ENCODE data around the gene GJA4. TPM values are rescaled to one million over a fixed set of nuclear protein-coding genes. Genes with fewer than 3 reads are reported as not detected.

Gene GJA4
- total RNA-seq, 4 donors from 2014 or later, result 14.4 to 41.4 (median 27.7) TPM

- no peak for ATAC-seq
- H3K4me3 ChIP-seq, result no peak overlapping the region
- intact Hi-C loops (cut with DNase I; ENCODE audit: low total_unique reads), result no loop called here
- in situ Hi-C loops (cut with MboI; ENCODE audit: low sequenced_read_pairs in 4 of 4), result no loop called here
- no peak for DNase-seq
- TF ChIP-seq CTCF (IDR thresholded peaks at IDR 0.05 in 4 of 5, conservative IDR thresholded peaks at IDR 0.05 in 1 of 5) (no peak), POLR2A (IDR thresholded peaks at IDR 0.05) (no peak)
- no peaks in the 10 kb centered on the region for H3K9me3 ChIP-seq
- H3K36me3 ChIP-seq, result no peaks in the 10 kb centered on the region
- H3K27ac ChIP-seq, result peak overlapping the region in 1 of 4 donors; percentile 18
- no peaks in the 10 kb centered on the region for H3K27me3 ChIP-seq
- H3K4me1 ChIP-seq, result peaks cover 9 to 36% of the 10 kb centered on the region in 2 donors
Measured at GRCh38 chr1:34840426-34840825, 47.6 kb downstream of the GJA4 start.

GRCh38 chr1:34842073-34842472 lies 49.3 kb downstream of the GJA4 start:
- H3K27ac ChIP-seq, result peak overlapping the region in 2 of 4 donors; percentile 56 to 73
- in situ Hi-C loops (cut with MboI; ENCODE audit: low sequenced_read_pairs in 4 of 4) (no loop called here), intact Hi-C loops (cut with DNase I; ENCODE audit: low total_unique reads) (no loop called here)
- H3K27me3 ChIP-seq, result no peaks in the 10 kb centered on the region
- DNase-seq (no peak), ATAC-seq (no peak)
- TF ChIP-seq POLR2A (IDR thresholded peaks at IDR 0.05), result no peak
- no peak for TF ChIP-seq CTCF (IDR thresholded peaks at IDR 0.05 in 4 of 5, conservative IDR thresholded peaks at IDR 0.05 in 1 of 5)
- peaks cover 13 to 34% of the 10 kb centered on the region in 2 donors for H3K4me1 ChIP-seq
- no peak overlapping the region for H3K4me3 ChIP-seq
- no peaks in the 10 kb centered on the region for H3K9me3 ChIP-seq
- H3K36me3 ChIP-seq, result no peaks in the 10 kb centered on the region

- Histone ChIP-seq H3K9me3 (no peaks in the 10 kb centered on the region), H3K27me3 (no peaks in the 10 kb centered on the region), H3K36me3 (no peaks in the 10 kb centered on the region), H3K27ac (peak overlapping the region; percentile 40 to 73 (median 56)), H3K4me1 (peaks cover 15 to 31% of the 10 kb centered on the region in 2 donors), H3K4me3 (no peak overlapping the region)
- intact Hi-C loops (cut with DNase I; ENCODE audit: low total_unique reads), result no loop called here
- no peak for TF ChIP-seq POLR2A (IDR thresholded peaks at IDR 0.05)
- no peak for TF ChIP-seq CTCF (IDR thresholded peaks at IDR 0.05 in 4 of 5, conservative IDR thresholded peaks at IDR 0.05 in 1 of 5)
- no peak for DNase-seq
- in situ Hi-C loops (cut with MboI; ENCODE audit: low sequenced_read_pairs in 4 of 4), result no loop called here
- peak in 1 of 2 donors; percentile 47 for ATAC-seq
Measured at GRCh38 chr1:34842952-34843371, 50.2 kb downstream of the GJA4 start.

GRCh38 chr1:34843392-34844251 lies 50.8 kb downstream of the GJA4 start:
- peaks cover 9 to 28% of the 10 kb centered on the region in 2 donors for H3K4me1 ChIP-seq
- no peaks in the 10 kb centered on the region for H3K9me3 ChIP-seq
- TF ChIP-seq CTCF (IDR thresholded peaks at IDR 0.05 in 4 of 5, conservative IDR thresholded peaks at IDR 0.05 in 1 of 5) (no peak), POLR2A (IDR thresholded peaks at IDR 0.05) (no peak)
- in situ Hi-C loops (cut with MboI; ENCODE audit: low sequenced_read_pairs in 4 of 4), result no loop called here
- ATAC-seq (peak in 1 of 2 donors; percentile 28), DNase-seq (no peak)
- peak overlapping the region; percentile 40 to 73 (median 56) for H3K27ac ChIP-seq
- intact Hi-C loops (cut with DNase I; ENCODE audit: low total_unique reads), result no loop called here
- H3K4me3 ChIP-seq, result no peak overlapping the region
- H3K36me3 ChIP-seq, result no peaks in the 10 kb centered on the region
- H3K27me3 ChIP-seq, result no peaks in the 10 kb centered on the region

All from gastrocnemius medialis (tissue), 4 donors.